H1 (cell line): Measurements from ENCODE around the gene APP. TPM values are rescaled to one million over a fixed set of nuclear protein-coding genes. Genes with fewer than 3 reads are reported as not detected.

ENCODE experiments used
- CTCF ChIA-PET: fragments of 300-600 bp; sonication (Branson Sonifier 250); formaldehyde crosslinking; loops from one replicate; lab custom pipeline; 2021; ENCODE audit not compliant: partially characterized antibody; lab: Charles Lee
- POLR2A ChIA-PET: fragments of 300-600 bp; sonication (Branson Sonifier 250); formaldehyde crosslinking; loops from one replicate; lab custom pipeline; 2021; ENCODE audit warnings: inconsistent platforms; ENCODE audit not compliant: partially characterized antibody; lab: Charles Lee
- DNase-seq, 2 experiments: peaks; one replicate each; pipeline versions ENCODE4 v3.0.0 to v3.0.0-alpha.2; 2010 to 2022; ENCODE audit warnings: low spot score in 2 of 2, low read depth in 1 of 2, mixed read lengths in 1 of 2
- FAIRE-seq: peaks from 2 replicates; lab custom pipeline; 2011; peaks lifted over from hg19 to GRCh38; lab: Jason Lieb, UNC
- H2AFZ ChIP-seq: 2 replicates; pipeline ENCODE4 v1.8.1; 2012; ENCODE audit warnings: low read length, inconsistent platforms
- H2AK5ac ChIP-seq: 2 replicates; pipeline ENCODE4 v1.6.1; 2013; ENCODE audit warnings: low read depth, low read length
- H2BK120ac ChIP-seq: replicated peaks from 2 replicates; pipeline ENCODE3; 2013; ENCODE audit warnings: low read depth, low read length, inconsistent platforms
- H2BK12ac ChIP-seq: 2 replicates; pipeline ENCODE4 v1.6.1; 2013; ENCODE audit warnings: low read depth, low read length
- H2BK15ac ChIP-seq: 2 replicates; pipeline ENCODE4 v1.6.1; 2013; ENCODE audit warnings: low read length
- H2BK20ac ChIP-seq: 2 replicates; pipeline ENCODE4 v1.6.1; 2013; ENCODE audit warnings: low read length
- H2BK5ac ChIP-seq: 2 replicates; pipeline ENCODE4 v1.6.1; 2013; ENCODE audit warnings: low read depth, low read length
- H3K14ac ChIP-seq: 2 replicates; pipeline ENCODE4 v1.6.1; 2013; ENCODE audit warnings: inconsistent platforms; ENCODE audit not compliant: insufficient read length
- H3K18ac ChIP-seq: 2 replicates; pipeline ENCODE4 v1.6.1; 2013; ENCODE audit warnings: low read length; ENCODE audit errors: extremely low read depth
- H3K23ac ChIP-seq: 2 replicates; pipeline ENCODE4 v1.6.1; 2013; ENCODE audit warnings: inconsistent platforms; ENCODE audit not compliant: insufficient read length
- H3K23me2 ChIP-seq: 2 replicates; pipeline ENCODE4 v1.6.1; 2013; ENCODE audit warnings: low read depth, low read length
- H3K27ac ChIP-seq: 2 replicates; pipeline ENCODE4 v1.6.1; 2011; ENCODE audit warnings: low read depth, low read length, inconsistent platforms
- H3K27me3 ChIP-seq, 4 experiments: replicated peaks in 1 of 4; 1 replicate in 1 of 4; 2 replicates in 3 of 4; pipeline versions ENCODE4 v1.6.1 to v1.8.1; 2011 to 2013; ENCODE audit warnings: low read length in 3 of 4, mild to moderate bottlenecking in 3 of 4, inconsistent platforms in 2 of 4, mixed read lengths in 2 of 4, moderate library complexity in 1 of 4; ENCODE audit not compliant: control insufficient read depth in 3 of 4, insufficient read depth in 3 of 4; ENCODE audit errors: extremely low read depth in 1 of 4
- H3K36me3 ChIP-seq, 4 experiments: 2 replicates each; pipeline versions ENCODE4 v1.6.1 to v1.8.1; 2011 to 2013; ENCODE audit warnings: mild to moderate bottlenecking in 4 of 4, low read length in 3 of 4, moderate library complexity in 2 of 4, control low read depth in 1 of 4, inconsistent platforms in 1 of 4; ENCODE audit not compliant: insufficient read depth in 4 of 4, control insufficient read depth in 2 of 4
- H3K4ac ChIP-seq: replicated peaks from 2 replicates; pipeline ENCODE3; 2013; ENCODE audit warnings: low read length, low read depth, mixed read lengths, inconsistent platforms; ENCODE audit not compliant: insufficient read length
- H3K4me1 ChIP-seq, 4 experiments: replicated peaks in 1 of 4; 1 replicate in 1 of 4; 2 replicates in 3 of 4; pipeline versions ENCODE4 v1.6.1 to v1.8.1; 2011 to 2013; ENCODE audit warnings: low read length in 3 of 4, inconsistent platforms in 2 of 4, mixed read lengths in 1 of 4; ENCODE audit not compliant: insufficient read depth in 4 of 4, control insufficient read depth in 3 of 4
- H3K4me2 ChIP-seq, 2 experiments: 2 replicates each; pipeline versions ENCODE4 v1.6.1 to v1.8.1; 2011 to 2013; ENCODE audit warnings: low read depth in 2 of 2, low read length in 2 of 2, control low read depth in 1 of 2, inconsistent platforms in 1 of 2, mild to moderate bottlenecking in 1 of 2; ENCODE audit not compliant: insufficient read depth in 1 of 2
- H3K4me3 ChIP-seq, 4 experiments: fragments of 200-600, 300-600 bp in 1 of 4; sonication (generic), shearing (Covaris generic), sonication (Bioruptor Twin) in 1 of 4; 2 replicates each; pipeline versions ENCODE4 v1.5.1 to v1.8.1; 2011 to 2016; ENCODE audit warnings: low read length in 4 of 4, low read depth in 3 of 4, control low read depth in 2 of 4, inconsistent platforms in 2 of 4, mild to moderate bottlenecking in 2 of 4, mixed read lengths in 1 of 4, moderate library complexity in 1 of 4; ENCODE audit not compliant: insufficient read depth in 2 of 4; ENCODE audit errors: extremely low read depth in 1 of 4
- H3K56ac ChIP-seq: replicated peaks from 2 replicates; pipeline ENCODE3; 2013; ENCODE audit warnings: low read depth, mild to moderate bottlenecking, mixed read lengths, low read length, inconsistent platforms; ENCODE audit not compliant: insufficient read length
- H3K79me1 ChIP-seq: 2 replicates; pipeline ENCODE4 v1.6.1; 2013; ENCODE audit warnings: low read depth, low read length, control low read depth
- H3K79me2 ChIP-seq, 2 experiments: 2 replicates each; pipeline versions ENCODE4 v1.6.1 to v1.8.1; 2012 to 2013; ENCODE audit warnings: low read length in 2 of 2, mild to moderate bottlenecking in 2 of 2, inconsistent platforms in 1 of 2; ENCODE audit not compliant: insufficient read depth in 2 of 2, control insufficient read depth in 1 of 2
- H3K9ac ChIP-seq, 4 experiments: replicated peaks in 1 of 4; 1 replicate in 1 of 4; 2 replicates in 3 of 4; pipeline versions ENCODE4 v1.6.1 to v1.8.1; 2011 to 2013; ENCODE audit warnings: low read depth in 3 of 4, low read length in 3 of 4, control low read depth in 2 of 4, mild to moderate bottlenecking in 2 of 4, moderate library complexity in 2 of 4, inconsistent platforms in 1 of 4; ENCODE audit errors: extremely low read depth in 1 of 4
- H3K9me3 ChIP-seq, 2 experiments: 2 replicates each; pipeline versions ENCODE4 v1.6.1 to v1.8.1; 2012 to 2013; ENCODE audit warnings: mild to moderate bottlenecking in 2 of 2, moderate library complexity in 2 of 2, control low read depth in 1 of 2, inconsistent platforms in 1 of 2, low read depth in 1 of 2, low read length in 1 of 2, mixed read lengths in 1 of 2; ENCODE audit not compliant: insufficient read depth in 2 of 2
- H4K20me1 ChIP-seq, 2 experiments: replicated peaks in 1 of 2; 2 replicates each; pipeline versions ENCODE3 to v1.8.1; 2011 to 2013; ENCODE audit warnings: inconsistent platforms in 2 of 2, low read length in 2 of 2, mild to moderate bottlenecking in 1 of 2; ENCODE audit not compliant: insufficient read depth in 2 of 2, control insufficient read depth in 1 of 2
- H4K5ac ChIP-seq: 2 replicates; pipeline ENCODE4 v1.6.1; 2013; ENCODE audit warnings: low read length, low read depth, mixed read lengths, inconsistent platforms; ENCODE audit not compliant: insufficient read length
- H4K8ac ChIP-seq: 2 replicates; pipeline ENCODE4 v1.8.0; 2013; ENCODE audit warnings: mild to moderate bottlenecking, moderate library complexity, low read length, inconsistent platforms; ENCODE audit not compliant: insufficient read depth; ENCODE audit errors: extremely low read depth
- H4K91ac ChIP-seq: replicated peaks from 2 replicates; pipeline ENCODE3; 2013; ENCODE audit warnings: low read length, mixed read lengths, inconsistent platforms; ENCODE audit not compliant: insufficient read length
- CTCF ChIP-seq, 3 experiments: IDR thresholded peaks; 1 replicate in 2 of 3; 2 replicates in 1 of 3; pipeline versions ENCODE4 v1.5.1 to v1.6.1; 2011; ENCODE audit warnings: low read length in 3 of 3, mild to moderate bottlenecking in 3 of 3, inconsistent platforms in 2 of 3, low read depth in 1 of 3, moderate library complexity in 1 of 3; ENCODE audit not compliant: insufficient read depth in 1 of 3; ENCODE audit errors: control extremely low read depth in 1 of 3
- E2F6 ChIP-seq: IDR thresholded peaks from 2 replicates; pipeline ENCODE4 v1.6.1; 2012; ENCODE audit warnings: inconsistent platforms
- EP300 ChIP-seq, 2 experiments: IDR thresholded peaks; 1 replicate in 1 of 2; 2 replicates in 1 of 2; pipeline ENCODE4 v1.6.1; 2011 to 2012; ENCODE audit warnings: low read depth in 2 of 2, low read length in 2 of 2, mild to moderate bottlenecking in 2 of 2, borderline replicate concordance in 1 of 2, inconsistent platforms in 1 of 2, moderate library complexity in 1 of 2
- KDM1A ChIP-seq: fragments of 200-600, 300-600 bp; sonication (generic); IDR thresholded peaks from 2 replicates; pipeline ENCODE4 v1.7.1; 2016; ENCODE audit warnings: mild to moderate bottlenecking, low read length, borderline replicate concordance
- MAFK ChIP-seq: IDR thresholded peaks from 2 replicates; pipeline ENCODE4 v1.6.1; 2012; ENCODE audit warnings: low read depth, mild to moderate bottlenecking, improper control_type of control experiment, low read length
- NANOG ChIP-seq: IDR thresholded peaks from 2 replicates; pipeline ENCODE4 v1.6.1; 2011; ENCODE audit warnings: low read length, low read depth, mild to moderate bottlenecking, inconsistent platforms; ENCODE audit not compliant: insufficient read depth, poor library complexity, severe bottlenecking
- PHF8 ChIP-seq: fragments of 200-600 bp; sonication (generic); conservative IDR thresholded peaks from 2 replicates; pipeline ENCODE4 v1.7.1; 2012; ENCODE audit warnings: low read depth, mild to moderate bottlenecking, inconsistent platforms, low read length, moderate library complexity
- RXRA ChIP-seq: IDR thresholded peaks from 2 replicates; pipeline ENCODE4 v1.6.1; 2011; ENCODE audit warnings: low read depth, mild to moderate bottlenecking, low read length, moderate library complexity; ENCODE audit not compliant: insufficient read depth
- SP2 ChIP-seq: IDR thresholded peaks from 2 replicates; pipeline ENCODE4 v1.6.1; 2012; ENCODE audit warnings: mild to moderate bottlenecking, low read length, inconsistent platforms
- WGBS, 2 experiments: shearing (Covaris generic) in 1 of 2; methylation state at CpG; one replicate each; pipeline versions ENCODE4 v1.1.6 to v1.1.7; 2013 to 2015; ENCODE audit warnings: low lambda C conversion rate in 2 of 2, mixed read lengths in 2 of 2, inconsistent platforms in 1 of 2, low coverage in 1 of 2, missing lambda C conversion rate in 1 of 2; ENCODE audit not compliant: insufficient replicate concordance in 2 of 2, insufficient coverage in 1 of 2, insufficient read length in 1 of 2; ENCODE audit errors: extremely low coverage in 1 of 2, missing lambda C conversion rate in 1 of 2; 5-methylcytosine and 5-hydroxymethylcytosine counted together
- polyA plus RNA-seq, 7 experiments: library from polyadenylated mRNA; depleted of rRNA in 3 of 7; stranded (reverse) in 5 of 7; unstranded in 2 of 7; fragments of >200 nt in 5 of 7; fragments of 200-250 nt in 2 of 7; gene quantifications; 1 replicate in 5 of 7; 2 replicates in 1 of 7; 4 replicates in 1 of 7; pipeline versions ENCODE4 v1.2.1 to v1.2.3, GENCODE V29; 2011 to 2013; ENCODE audit warnings: missing spikeins in 2 of 7, mixed read lengths in 2 of 7
- total RNA-seq: library from RNA; stranded (reverse); fragmentation: NEBNext Ultra II Directional; extraction: Animal tissue kit (Norgen Biotek cat#: 25700); gene quantifications from 2 replicates; pipeline ENCODE4 v1.2.1, GENCODE V29; 2021

The APP gene
- total and polyA plus RNA-seq, 2 of the 8 experiments (the other 6 are each of a cell fraction or from before 2014, with no cell fraction given), result 375 to 551 TPM

- Histone ChIP-seq H3K23me2 (no peaks in the 10 kb centered on the region; the same call in 1 of the 2 replicates), H3K14ac (no peak overlapping the region), H3K56ac (no peak overlapping the region), H2BK120ac (no peak overlapping the region), H3K9me3 (no peaks in the 10 kb centered on the region), H4K91ac (no peak overlapping the region), H2BK12ac (no peak overlapping the region), H3K4me1 (peaks cover 0 to 26% (median 21%) of the 10 kb centered on the region in 4 experiments; a peak in 6 of 7 replicates), H3K4me3 (no peak overlapping the region), H3K36me3 (peaks cover 0 to 40% (median 15%) of the 10 kb centered on the region in 4 experiments; a peak in 7 of 8 replicates), H3K4me2 (peak overlapping the region in 1 of 2 experiments; percentile 80; a peak in 2 of 4 replicates), H2BK20ac (no peak overlapping the region), H2AK5ac (peak overlapping the region; percentile 54; the same call in 1 of the 2 replicates), H3K27me3 (no peaks in the 10 kb centered on the region), H2BK5ac (peak overlapping the region; percentile 6; the same call in 1 of the 2 replicates), H2BK15ac (no peak overlapping the region), H4K5ac (no peak overlapping the region), H4K8ac (no peak overlapping the region), H2AFZ (no peak overlapping the region), H3K79me1 (peaks cover 14% of the 10 kb centered on the region), H3K79me2 (peaks cover 6 to 93% of the 10 kb centered on the region in 2 experiments; a peak in 3 of 4 replicates), H3K4ac (no peak overlapping the region), H3K18ac (no peak overlapping the region), H3K27ac (no peak overlapping the region), H3K9ac (peak overlapping the region in 1 of 4 experiments; percentile 11; a peak in 1 of 7 replicates), H4K20me1 (peaks cover 2 to 13% of the 10 kb centered on the region in 2 experiments), H3K23ac (no peak overlapping the region)
- WGBS, 2 experiments, result 71% methylated on average over 4 of the region's 4 CpGs; no CpG with 5 or more reads in 1 of the 2 experiments
- FAIRE-seq (no peak), DNase-seq (no peak)
- CTCF ChIA-PET, result no interaction called here
- POLR2A ChIA-PET, result interaction anchor here (1.1 to 2.2 kb wide), 7 partner anchors 9 to 31 kb away, joined by 3 to 12 read pairs (median 4); no protein-coding TSS in a partner anchor
- TF ChIP-seq EP300 (IDR thresholded peaks at IDR 0.05; ENCODE audit: borderline replicate concordance in 1 of 2, low read depth in 2 of 2, low read length in 2 of 2) (no peak), KDM1A (no peak), NANOG (no peak), CTCF (IDR thresholded peaks at IDR 0.05; ENCODE audit: control extremely low read depth in 1 of 3, insufficient read depth in 1 of 3, low read depth in 1 of 3, low read length in 3 of 3) (no peak), E2F6 (no peak), RXRA (no peak), PHF8 (no peak), SP2 (no peak), MAFK (no peak)
These were observed 63.1 kb downstream of the APP start for GRCh38 chr21:26107429-26107828.
